ENCODE measurements around the gene DIPK1B.
"Not testable (repeated sequence)": the region's sequence is repeated elsewhere in the genome, so short reads cannot be mapped to it uniquely, and the experiment has no call there.

DIPK1B gene

DNA sequence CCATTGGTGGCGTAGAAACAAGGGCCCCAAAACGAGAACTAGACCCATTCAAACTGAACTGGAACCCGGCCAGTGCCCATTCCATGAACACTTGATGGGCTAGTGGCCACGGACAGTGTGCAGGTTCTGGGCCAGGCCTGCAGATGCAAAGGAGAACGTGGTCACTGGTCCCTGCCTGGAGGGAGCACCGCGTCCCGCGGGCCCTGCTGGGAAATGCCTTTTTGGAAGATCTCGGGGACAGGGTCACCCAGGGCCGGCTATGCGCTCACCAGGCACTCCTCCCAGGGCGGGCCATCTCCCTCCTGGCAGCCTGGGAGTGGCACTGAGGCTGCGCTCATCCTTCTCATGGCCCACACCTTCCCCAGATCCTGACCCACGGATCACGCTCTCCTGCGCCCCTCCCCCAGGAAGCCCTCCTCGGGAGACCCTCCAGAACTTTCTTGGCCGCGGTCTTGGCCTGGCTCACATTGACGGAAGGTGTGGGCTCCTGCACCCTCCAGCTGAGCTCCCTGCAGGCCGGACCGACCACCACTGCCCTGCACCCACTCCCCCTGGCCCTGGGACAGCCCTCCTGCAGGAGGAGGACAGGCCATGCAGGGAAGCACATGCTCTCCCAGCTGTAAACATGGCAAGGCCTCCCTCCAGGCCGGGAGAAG, 2.8 kb upstream of the DIPK1B start:
- Histone ChIP-seq H3K9me3 (ENCODE audit: control insufficient read depth in 2 of 2, low read length in 2 of 2) (no peaks in the 10 kb centered on the region), H3K27me3 (ENCODE audit: control insufficient read depth in 2 of 2, insufficient read depth in 2 of 2, low read length in 2 of 2) (peaks cover 12 to 20% of the 10 kb centered on the region in 2 donors), H3K4me3 (ENCODE audit: low read length in 2 of 2) (no peak overlapping the region), H3K4me1 (ENCODE audit: control insufficient read depth in 2 of 2, insufficient read depth in 2 of 2, low read length in 2 of 2) (no peaks in the 10 kb centered on the region), H3K9ac (ENCODE audit: low read depth in 1 of 2, low read length in 2 of 2) (no peak overlapping the region), H3K27ac (ENCODE audit: low read depth in 2 of 2, low read length in 2 of 2) (no peak overlapping the region), H3K36me3 (ENCODE audit: control insufficient read depth in 2 of 2, insufficient read depth in 2 of 2, low read length in 2 of 2) (no peaks in the 10 kb centered on the region)

DNA sequence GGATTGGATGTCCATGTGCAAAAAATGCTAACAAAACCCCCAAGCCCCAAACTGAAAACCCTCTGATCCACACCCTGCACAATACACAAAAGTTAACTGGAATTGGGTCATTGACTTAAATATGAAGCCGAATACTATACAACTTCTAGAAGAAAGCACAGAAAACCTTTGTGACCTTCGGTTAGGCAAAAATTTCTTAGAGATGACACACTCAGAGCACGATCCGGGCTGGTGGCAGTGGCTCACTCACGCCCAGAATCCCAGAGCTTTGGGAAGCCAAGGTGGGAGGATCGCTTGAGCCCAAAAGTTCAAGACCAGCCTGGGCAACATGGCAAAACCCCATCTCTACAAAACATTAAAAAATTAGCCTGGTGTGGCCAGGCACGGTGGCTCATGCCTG, 1.8 kb upstream of the DIPK1B start:
- Histone ChIP-seq H3K4me3 (ENCODE audit: low read length in 2 of 2) (no peak overlapping the region), H3K9ac (ENCODE audit: low read depth in 1 of 2, low read length in 2 of 2) (no peak overlapping the region), H3K36me3 (ENCODE audit: control insufficient read depth in 2 of 2, insufficient read depth in 2 of 2, low read length in 2 of 2) (no peaks in the 10 kb centered on the region), H3K9me3 (ENCODE audit: control insufficient read depth in 2 of 2, low read length in 2 of 2) (no peaks in the 10 kb centered on the region), H3K27ac (ENCODE audit: low read depth in 2 of 2, low read length in 2 of 2) (no peak overlapping the region), H3K4me1 (ENCODE audit: control insufficient read depth in 2 of 2, insufficient read depth in 2 of 2, low read length in 2 of 2) (no peaks in the 10 kb centered on the region), H3K27me3 (ENCODE audit: control insufficient read depth in 2 of 2, insufficient read depth in 2 of 2, low read length in 2 of 2) (peaks cover 12 to 24% of the 10 kb centered on the region in 2 donors)

DNA sequence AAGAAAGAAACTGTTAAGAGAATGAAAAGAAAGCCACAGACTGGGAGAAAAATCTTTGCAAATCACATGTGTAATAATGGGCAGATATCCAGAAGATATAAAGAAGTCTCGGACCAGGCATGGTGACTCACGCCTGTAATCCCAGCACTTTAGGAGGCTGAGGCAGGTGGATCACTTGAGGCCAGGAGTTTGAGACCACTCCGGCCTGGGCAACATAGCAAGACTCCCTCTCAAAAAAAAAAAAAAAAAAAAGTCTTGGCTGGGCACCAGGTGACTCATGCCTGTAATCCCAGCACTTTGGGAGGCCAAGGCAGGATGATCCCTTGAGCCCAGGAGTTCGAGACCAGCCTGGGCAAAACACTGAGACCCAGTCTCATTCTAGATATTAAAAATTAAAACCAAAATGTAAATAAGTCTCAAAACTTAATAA, 1.1 kb upstream of the DIPK1B start:
- not testable (repeated sequence) for H3K27ac ChIP-seq (ENCODE audit: low read depth in 2 of 2, low read length in 2 of 2); H3K36me3 ChIP-seq (ENCODE audit: control insufficient read depth in 2 of 2, insufficient read depth in 2 of 2, low read length in 2 of 2); H3K4me3 ChIP-seq (ENCODE audit: low read length in 2 of 2); H3K9ac ChIP-seq (ENCODE audit: low read depth in 1 of 2, low read length in 2 of 2); H3K9me3 ChIP-seq (ENCODE audit: control insufficient read depth in 2 of 2, low read length in 2 of 2); H3K4me1 ChIP-seq (ENCODE audit: control insufficient read depth in 2 of 2, insufficient read depth in 2 of 2, low read length in 2 of 2)
- H3K27me3 ChIP-seq (ENCODE audit: control insufficient read depth in 2 of 2, insufficient read depth in 2 of 2, low read length in 2 of 2), result peaks cover 17 to 29% of the 10 kb centered on the region in 2 donors

DNA sequence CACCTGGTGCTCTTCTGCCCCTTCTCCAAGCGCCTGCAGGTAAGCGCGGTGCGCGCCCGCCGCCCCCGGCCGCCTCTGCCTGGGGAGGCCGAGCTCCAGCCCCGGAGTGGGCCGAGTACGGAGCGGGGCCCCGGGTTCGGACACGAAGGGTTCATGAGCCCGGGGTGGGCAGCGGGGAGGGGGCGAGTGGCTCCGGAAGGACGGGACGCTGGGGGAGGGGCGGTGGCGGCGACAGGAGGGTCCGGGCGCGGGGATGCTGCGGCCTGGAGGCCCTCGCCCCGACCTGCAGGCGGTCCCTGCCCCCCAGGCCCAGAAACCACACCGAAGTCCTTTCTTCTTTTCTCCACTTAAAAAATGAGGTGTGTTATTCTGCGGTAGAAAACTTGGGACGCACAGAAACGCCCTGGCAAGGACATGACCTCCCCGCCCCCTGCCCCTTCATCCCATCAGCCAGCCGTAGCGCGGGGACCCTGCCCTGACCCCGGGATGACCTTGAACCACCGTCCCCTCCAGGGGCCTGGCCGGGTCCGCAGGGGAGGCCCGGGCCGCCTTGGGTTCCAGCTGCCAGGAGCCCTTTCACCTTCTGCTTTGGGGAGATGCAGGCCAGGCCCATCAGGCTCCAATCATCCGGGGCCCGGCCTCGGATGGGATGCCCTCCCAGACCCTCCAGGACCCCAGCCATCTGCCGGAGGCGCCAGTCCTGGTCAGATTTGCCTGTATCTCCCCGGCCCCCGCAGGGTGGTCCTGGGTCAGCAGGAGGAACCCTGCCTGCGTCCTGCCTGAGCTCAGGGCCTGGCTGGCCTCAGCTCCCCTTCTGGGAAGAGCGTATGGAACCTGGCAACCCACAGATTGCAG, 545 bp downstream of the DIPK1B start:
- H3K9ac ChIP-seq (ENCODE audit: low read depth in 1 of 2, low read length in 2 of 2), result no peak overlapping the region
- H3K36me3 ChIP-seq (ENCODE audit: control insufficient read depth in 2 of 2, insufficient read depth in 2 of 2, low read length in 2 of 2), result no peaks in the 10 kb centered on the region
- H3K27ac ChIP-seq (ENCODE audit: low read depth in 2 of 2, low read length in 2 of 2), result no peak overlapping the region
- H3K9me3 ChIP-seq (ENCODE audit: control insufficient read depth in 2 of 2, low read length in 2 of 2), result no peaks in the 10 kb centered on the region
- H3K27me3 ChIP-seq (ENCODE audit: control insufficient read depth in 2 of 2, insufficient read depth in 2 of 2, low read length in 2 of 2), result peaks cover 17 to 26% of the 10 kb centered on the region in 2 donors
- no peak overlapping the region for H3K4me3 ChIP-seq (ENCODE audit: low read length in 2 of 2)
- no peaks in the 10 kb centered on the region for H3K4me1 ChIP-seq (ENCODE audit: control insufficient read depth in 2 of 2, insufficient read depth in 2 of 2, low read length in 2 of 2)

DNA sequence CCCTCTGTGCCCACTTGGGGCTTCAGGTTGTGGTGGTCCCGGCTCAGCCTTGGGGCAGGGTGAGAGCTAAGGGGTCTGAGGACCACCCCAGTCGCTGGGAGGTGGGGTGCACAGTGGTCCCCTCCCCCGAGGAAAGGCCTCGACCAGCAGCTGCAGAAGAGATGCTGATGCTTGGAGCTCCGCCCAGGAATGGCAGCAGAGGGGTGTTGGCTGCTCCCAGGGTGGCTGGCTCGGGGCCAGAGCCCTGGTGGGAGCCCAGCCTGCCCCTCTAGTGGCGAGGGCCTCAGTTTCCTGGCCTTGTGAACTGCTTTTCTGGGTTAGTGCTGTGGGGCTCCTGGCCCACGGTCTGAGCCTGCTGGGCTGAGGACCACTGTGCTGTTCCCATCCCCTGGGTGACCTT, 1.2 kb downstream of the DIPK1B start:
- Histone ChIP-seq H3K36me3 (ENCODE audit: control insufficient read depth in 2 of 2, insufficient read depth in 2 of 2, low read length in 2 of 2) (no peaks in the 10 kb centered on the region), H3K27me3 (ENCODE audit: control insufficient read depth in 2 of 2, insufficient read depth in 2 of 2, low read length in 2 of 2) (peaks cover 21 to 30% of the 10 kb centered on the region in 2 donors), H3K4me3 (ENCODE audit: low read length in 2 of 2) (no peak overlapping the region), H3K27ac (ENCODE audit: low read depth in 2 of 2, low read length in 2 of 2) (no peak overlapping the region), H3K9me3 (ENCODE audit: control insufficient read depth in 2 of 2, low read length in 2 of 2) (no peaks in the 10 kb centered on the region), H3K4me1 (ENCODE audit: control insufficient read depth in 2 of 2, insufficient read depth in 2 of 2, low read length in 2 of 2) (no peaks in the 10 kb centered on the region), H3K9ac (ENCODE audit: low read depth in 1 of 2, low read length in 2 of 2) (no peak overlapping the region)

DNA sequence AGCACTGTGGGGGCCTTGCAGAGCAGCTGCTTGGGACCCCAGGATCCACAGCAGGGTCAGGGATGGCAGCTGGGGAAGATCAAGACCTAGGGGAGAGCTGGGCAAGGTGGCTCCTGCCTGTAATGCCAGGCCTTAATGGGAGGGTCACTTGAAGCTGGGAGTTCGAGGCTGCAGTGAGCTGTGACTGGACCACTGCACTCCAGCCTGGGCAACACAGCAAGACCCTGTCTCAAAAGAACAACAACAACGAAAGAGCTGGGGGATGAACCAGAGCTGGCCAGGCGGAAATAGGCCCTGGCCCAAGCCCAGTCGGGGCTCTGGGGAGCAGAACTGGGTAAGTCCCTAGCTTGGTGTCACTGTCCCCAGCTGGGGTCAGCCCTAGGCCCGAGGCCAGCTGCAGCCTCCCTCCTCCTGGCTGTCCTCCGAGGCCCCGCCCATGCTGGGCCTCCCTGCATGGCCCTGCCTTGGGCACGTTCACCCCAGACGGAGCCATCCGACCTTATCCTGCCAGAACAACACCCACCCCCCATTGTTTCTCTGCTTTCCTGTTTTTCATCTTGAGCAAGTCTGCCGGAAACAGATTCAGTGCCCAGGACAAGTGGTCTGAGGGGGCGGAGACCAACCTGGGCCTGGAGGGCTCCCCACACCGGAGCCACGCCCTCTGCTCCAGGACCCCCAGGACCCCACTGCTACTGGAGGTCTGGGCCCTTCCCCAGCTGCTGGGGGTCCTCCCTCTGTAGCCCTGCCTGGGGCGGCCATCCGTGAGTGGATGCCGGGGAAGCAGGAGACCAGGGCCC, 1.9 kb downstream of the DIPK1B start:
- H3K4me3 ChIP-seq (ENCODE audit: low read length in 2 of 2), result no peak overlapping the region
- peaks cover under 1 to 3% of the 10 kb centered on the region in 2 donors for H3K4me1 ChIP-seq (ENCODE audit: control insufficient read depth in 2 of 2, insufficient read depth in 2 of 2, low read length in 2 of 2)
- peaks cover 22 to 32% of the 10 kb centered on the region in 2 donors for H3K27me3 ChIP-seq (ENCODE audit: control insufficient read depth in 2 of 2, insufficient read depth in 2 of 2, low read length in 2 of 2)
- no peaks in the 10 kb centered on the region for H3K9me3 ChIP-seq (ENCODE audit: control insufficient read depth in 2 of 2, low read length in 2 of 2)
- no peaks in the 10 kb centered on the region for H3K36me3 ChIP-seq (ENCODE audit: control insufficient read depth in 2 of 2, insufficient read depth in 2 of 2, low read length in 2 of 2)
- H3K9ac ChIP-seq (ENCODE audit: low read depth in 1 of 2, low read length in 2 of 2), result no peak overlapping the region
- peak overlapping the region in 1 of 2 donors; percentile 23 for H3K27ac ChIP-seq (ENCODE audit: low read depth in 2 of 2, low read length in 2 of 2)

DNA sequence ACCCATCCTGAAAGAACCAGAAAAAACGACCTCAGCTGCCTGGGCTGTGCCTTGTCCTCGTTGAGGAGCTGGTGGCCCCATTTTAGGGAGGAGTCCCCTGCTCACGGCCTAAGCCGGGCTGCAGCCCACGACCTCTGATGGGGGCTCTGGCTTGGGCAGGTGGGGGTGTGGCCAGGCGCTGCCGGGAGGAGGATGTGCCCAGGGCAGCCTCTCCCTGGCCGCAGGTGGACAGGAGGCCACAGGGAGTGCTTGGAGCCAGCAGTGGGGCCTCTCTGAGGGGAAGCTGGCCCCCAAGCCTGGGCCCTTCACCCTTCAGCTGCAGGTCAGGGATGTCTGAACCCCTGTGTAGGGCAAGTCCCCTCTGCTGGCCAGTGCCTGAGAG, 2.5 kb downstream of the DIPK1B start:
- Histone ChIP-seq H3K9ac (ENCODE audit: low read depth in 1 of 2, low read length in 2 of 2) (no peak overlapping the region), H3K27me3 (ENCODE audit: control insufficient read depth in 2 of 2, insufficient read depth in 2 of 2, low read length in 2 of 2) (peaks cover 22 to 31% of the 10 kb centered on the region in 2 donors), H3K36me3 (ENCODE audit: control insufficient read depth in 2 of 2, insufficient read depth in 2 of 2, low read length in 2 of 2) (no peaks in the 10 kb centered on the region), H3K27ac (ENCODE audit: low read depth in 2 of 2, low read length in 2 of 2) (peak overlapping the region in 1 of 2 donors; percentile 9), H3K9me3 (ENCODE audit: control insufficient read depth in 2 of 2, low read length in 2 of 2) (no peaks in the 10 kb centered on the region), H3K4me1 (ENCODE audit: control insufficient read depth in 2 of 2, insufficient read depth in 2 of 2, low read length in 2 of 2) (peaks cover 2 to 3% of the 10 kb centered on the region in 2 donors), H3K4me3 (ENCODE audit: low read length in 2 of 2) (no peak overlapping the region)

DNA sequence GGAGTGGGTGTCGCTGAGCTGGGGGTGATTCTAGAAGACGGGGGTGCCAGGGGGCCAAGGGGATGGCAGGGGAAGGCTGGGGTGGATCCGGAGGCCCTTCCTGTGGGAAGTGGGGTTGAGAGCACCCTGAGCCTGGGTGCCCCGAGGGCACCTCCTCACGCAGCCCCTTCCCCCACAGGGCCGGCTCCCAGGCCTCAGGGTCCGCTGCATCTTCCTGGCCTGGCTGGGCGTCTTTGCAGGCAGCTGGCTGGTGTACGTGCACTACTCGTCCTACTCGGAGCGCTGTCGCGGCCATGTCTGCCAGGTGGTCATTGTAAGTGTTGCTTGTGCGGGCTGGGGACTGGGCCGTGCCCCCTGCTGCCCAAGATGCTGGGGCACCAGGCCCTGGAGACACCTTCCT, 5.0 kb downstream of the DIPK1B start:
- Histone ChIP-seq H3K9me3 (ENCODE audit: control insufficient read depth in 2 of 2, low read length in 2 of 2) (no peaks in the 10 kb centered on the region), H3K4me1 (ENCODE audit: control insufficient read depth in 2 of 2, insufficient read depth in 2 of 2, low read length in 2 of 2) (peaks cover 2 to 3% of the 10 kb centered on the region in 2 donors), H3K4me3 (ENCODE audit: low read length in 2 of 2) (no peak overlapping the region), H3K36me3 (ENCODE audit: control insufficient read depth in 2 of 2, insufficient read depth in 2 of 2, low read length in 2 of 2) (peaks cover 2% of the 10 kb centered on the region in 2 donors), H3K27ac (ENCODE audit: low read depth in 2 of 2, low read length in 2 of 2) (no peak overlapping the region), H3K27me3 (ENCODE audit: control insufficient read depth in 2 of 2, insufficient read depth in 2 of 2, low read length in 2 of 2) (peaks cover 20 to 30% of the 10 kb centered on the region in 2 donors), H3K9ac (ENCODE audit: low read depth in 1 of 2, low read length in 2 of 2) (no peak overlapping the region)

DNA sequence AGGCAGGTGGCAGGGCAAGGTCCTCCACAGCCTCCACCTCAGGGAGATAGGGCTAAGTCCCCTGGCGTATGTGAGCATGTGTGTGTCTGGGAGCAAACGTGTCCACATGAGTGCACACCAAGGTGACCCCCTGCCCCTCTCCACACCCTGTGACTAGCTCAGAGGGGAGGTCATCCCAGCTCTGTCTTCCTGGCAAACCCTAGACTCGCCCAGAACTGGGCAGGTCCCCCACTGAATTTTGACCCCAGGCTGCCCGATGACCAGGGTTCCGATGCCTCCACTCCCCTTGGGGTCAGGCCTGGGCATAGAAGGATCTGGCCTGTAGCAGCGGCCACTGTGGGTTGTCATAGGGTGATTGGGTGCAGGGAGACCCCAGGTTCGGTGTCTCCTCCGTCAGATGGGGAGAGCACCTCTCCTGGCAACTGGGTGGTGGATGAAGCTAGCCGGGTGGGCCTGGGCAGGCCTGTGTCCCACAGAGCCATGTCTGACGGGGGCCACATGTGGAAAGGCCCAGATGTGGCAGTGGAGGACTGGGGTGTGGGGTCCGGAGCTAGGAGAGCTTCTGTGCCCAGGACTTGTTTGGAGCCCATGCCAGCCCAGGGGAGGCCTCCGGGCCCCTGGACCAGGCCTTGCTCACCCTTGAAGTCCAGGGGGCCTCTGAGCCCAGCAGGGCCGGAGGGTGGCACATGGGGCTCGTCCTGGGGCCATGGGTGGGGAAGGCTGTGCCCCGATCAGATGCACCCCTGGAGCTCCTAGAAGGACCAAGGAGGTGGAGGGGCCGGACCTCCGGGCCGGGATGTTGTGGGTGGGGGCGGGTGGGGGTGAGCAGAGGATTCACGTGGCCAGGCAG, 6.2 kb downstream of the DIPK1B start:
- Histone ChIP-seq H3K27ac (ENCODE audit: low read depth in 2 of 2, low read length in 2 of 2) (no peak overlapping the region), H3K36me3 (ENCODE audit: control insufficient read depth in 2 of 2, insufficient read depth in 2 of 2, low read length in 2 of 2) (peaks cover 13% of the 10 kb centered on the region in 2 donors), H3K27me3 (ENCODE audit: control insufficient read depth in 2 of 2, insufficient read depth in 2 of 2, low read length in 2 of 2) (peaks cover 13 to 22% of the 10 kb centered on the region in 2 donors), H3K4me3 (ENCODE audit: low read length in 2 of 2) (no peak overlapping the region), H3K9me3 (ENCODE audit: control insufficient read depth in 2 of 2, low read length in 2 of 2) (no peaks in the 10 kb centered on the region), H3K9ac (ENCODE audit: low read depth in 1 of 2, low read length in 2 of 2) (no peak overlapping the region), H3K4me1 (ENCODE audit: control insufficient read depth in 2 of 2, insufficient read depth in 2 of 2, low read length in 2 of 2) (peaks cover 2 to 3% of the 10 kb centered on the region in 2 donors)
